A172 (cell line): ENCODE measurements around the gene E2F4. TPM values are rescaled to one million over a fixed set of nuclear protein-coding genes. Genes with fewer than 3 reads are reported as not detected.

Source experiments
- total RNA-seq: library from RNA; depleted of rRNA; stranded (reverse); fragments of >200 nt; shearing (Covaris generic); gene quantifications from 2 replicates; pipeline ENCODE4 v1.2.3, GENCODE V29; 2014; rRNA removed

The E2F4 gene
- total RNA-seq, 1 experiment from 2014 or later, result 115 TPM

Other genes with a start within 250 kb of the E2F4 start
- 0.05 and 0.17 TPM in 2 replicates for gene CES3, start 230.9 kb upstream of the E2F4 start, total RNA-seq
- gene CES4A, start 203.6 kb upstream of the E2F4 start, total RNA-seq, result not detected in 2 replicates
- 72.3 and 89.4 TPM in 2 replicates for gene CBFB, start 163.0 kb upstream of the E2F4 start, total RNA-seq
- 21.7 and 26.4 TPM in 2 replicates for gene PHAF1, start 82.2 kb upstream of the E2F4 start, total RNA-seq
- 63.0 and 65.1 TPM in 2 replicates for gene B3GNT9, start 41.2 kb upstream of the E2F4 start, total RNA-seq
- 28.9 and 36.1 TPM in 2 replicates for gene TRADD, start 32.2 kb upstream of the E2F4 start, total RNA-seq
- 7.3 and 9.0 TPM in 2 replicates for gene FBXL8, start 32.2 kb upstream of the E2F4 start, total RNA-seq
- 5.8 and 10.9 TPM in 2 replicates for gene HSF4, start 27.4 kb upstream of the E2F4 start, total RNA-seq
- gene NOL3, start 21.6 kb upstream of the E2F4 start, total RNA-seq, result 11.2 and 19.6 TPM in 2 replicates
- gene MATCAP1, start 8.2 kb upstream of the E2F4 start, total RNA-seq, result 15.6 and 17.5 TPM in 2 replicates
- 0.12 and 0.50 TPM in 2 replicates for gene EXOC3L1, start 2.0 kb upstream of the E2F4 start, total RNA-seq
- 0.24 and 0.48 TPM in 2 replicates for gene ELMO3, start 7.0 kb downstream of the E2F4 start, total RNA-seq
- 48.0 and 59.4 TPM in 2 replicates for gene TMEM208, start 35.0 kb downstream of the E2F4 start, total RNA-seq
- 10.3 and 13.2 TPM in 2 replicates for gene FHOD1, start 55.3 kb downstream of the E2F4 start, total RNA-seq
- 0.03 and 0.29 TPM in 2 replicates for gene SLC9A5, start 56.8 kb downstream of the E2F4 start, total RNA-seq
- 0.14 TPM in 1 of 2 replicates, not detected in the other for gene PLEKHG4, start 87.4 kb downstream of the E2F4 start, total RNA-seq
- not detected in 2 replicates for gene KCTD19, start 134.6 kb downstream of the E2F4 start, total RNA-seq
- gene LRRC36, start 134.7 kb downstream of the E2F4 start, total RNA-seq, result not detected in 2 replicates
- gene TPPP3, start 201.3 kb downstream of the E2F4 start, total RNA-seq, result 0.31 TPM in 1 of 2 replicates, not detected in the other
- 18.2 and 24.3 TPM in 2 replicates for gene ZDHHC1, start 224.3 kb downstream of the E2F4 start, total RNA-seq
- 0.93 TPM in 1 of 2 replicates, not detected in the other for gene HSD11B2, start 239.0 kb downstream of the E2F4 start, total RNA-seq